Loucy (cell line): ENCODE measurements around the gene BLACAT1.

Source experiments
- H2AFZ ChIP-seq: fragments of 200-600 bp; sonication (generic); 2 replicates; pipeline ENCODE4 v1.6.0; 2016; ENCODE audit warnings: antibody characterized with exemption, mild to moderate bottlenecking, low read length, moderate library complexity
- H3F3A ChIP-seq: fragments of 200-600 bp; 2 replicates; pipeline ENCODE4 v1.6.0; 2016; ENCODE audit warnings: antibody characterized with exemption, low read depth, mild to moderate bottlenecking
- H3K27me3 ChIP-seq: fragments of 200-600 bp; sonication (generic); 2 replicates; pipeline ENCODE4 v1.6.1; 2014; ENCODE audit warnings: low read length, mild to moderate bottlenecking; ENCODE audit not compliant: insufficient read depth, poor library complexity, severe bottlenecking
- H3K36me3 ChIP-seq: fragments of 200-600 bp; sonication (generic); 2 replicates; pipeline ENCODE4 v1.6.1; 2016; ENCODE audit warnings: low read length; ENCODE audit not compliant: insufficient read depth
- H3K4me1 ChIP-seq: fragments of 200-600 bp; sonication (generic); 2 replicates; pipeline ENCODE4 v1.5.1; 2014; ENCODE audit warnings: low read length, mild to moderate bottlenecking; ENCODE audit not compliant: insufficient read depth, poor library complexity, severe bottlenecking
- H3K4me2 ChIP-seq: fragments of 200-600 bp; sonication (generic); 2 replicates; pipeline ENCODE4 v1.6.0; 2014; ENCODE audit warnings: antibody characterized with exemption, low read length, low read depth, mild to moderate bottlenecking; ENCODE audit not compliant: poor library complexity, severe bottlenecking
- H3K4me3 ChIP-seq: fragments of 200-600 bp; sonication (generic); 2 replicates; pipeline ENCODE4 v1.5.1; 2014; ENCODE audit warnings: low read length, mild to moderate bottlenecking, mixed read lengths; ENCODE audit not compliant: poor library complexity, severe bottlenecking
- H3K79me2 ChIP-seq: fragments of 200-600 bp; sonication (generic); 2 replicates; pipeline ENCODE4 v1.6.1; 2014; ENCODE audit warnings: low read length; ENCODE audit not compliant: insufficient read depth
- H3K9ac ChIP-seq: fragments of 200-600 bp; sonication (generic); 2 replicates; pipeline ENCODE4 v1.6.0; 2014; ENCODE audit warnings: mild to moderate bottlenecking, low read depth, low read length, moderate library complexity; ENCODE audit not compliant: poor library complexity, severe bottlenecking
- H3K9me2 ChIP-seq: fragments of 200-600 bp; sonication (generic); replicated peaks from 2 replicates; pipeline ENCODE4 v1.6.1; 2016; ENCODE audit warnings: low read depth, low read length, mixed read lengths
- H3K9me3 ChIP-seq: fragments of 200-600 bp; sonication (generic); 2 replicates; pipeline ENCODE4 v1.6.1; 2014; ENCODE audit warnings: mild to moderate bottlenecking, antibody characterized with exemption, low read length, low read depth; ENCODE audit not compliant: insufficient read depth
- H4K20me1 ChIP-seq: fragments of 200-600 bp; sonication (generic); 2 replicates; pipeline ENCODE4 v1.6.0; 2014; ENCODE audit warnings: antibody characterized with exemption, low read length, mild to moderate bottlenecking; ENCODE audit not compliant: insufficient read depth, poor library complexity, severe bottlenecking
- EZH2phosphoT487 ChIP-seq: fragments of 200-600 bp; IDR thresholded peaks from 2 replicates; pipeline ENCODE4 v1.6.1; 2018; ENCODE audit warnings: antibody characterized with exemption, mild to moderate bottlenecking, moderate library complexity, borderline replicate concordance
- TF ChIP-seq, protein P1 (sequence below): fragments of 200-600 bp; sonication (generic); conservative IDR thresholded peaks from 2 replicates; pipeline ENCODE4 v1.5.1; 2014; ENCODE audit warnings: mild to moderate bottlenecking, antibody characterized with exemption, low read length

Gene BLACAT1

DNA sequence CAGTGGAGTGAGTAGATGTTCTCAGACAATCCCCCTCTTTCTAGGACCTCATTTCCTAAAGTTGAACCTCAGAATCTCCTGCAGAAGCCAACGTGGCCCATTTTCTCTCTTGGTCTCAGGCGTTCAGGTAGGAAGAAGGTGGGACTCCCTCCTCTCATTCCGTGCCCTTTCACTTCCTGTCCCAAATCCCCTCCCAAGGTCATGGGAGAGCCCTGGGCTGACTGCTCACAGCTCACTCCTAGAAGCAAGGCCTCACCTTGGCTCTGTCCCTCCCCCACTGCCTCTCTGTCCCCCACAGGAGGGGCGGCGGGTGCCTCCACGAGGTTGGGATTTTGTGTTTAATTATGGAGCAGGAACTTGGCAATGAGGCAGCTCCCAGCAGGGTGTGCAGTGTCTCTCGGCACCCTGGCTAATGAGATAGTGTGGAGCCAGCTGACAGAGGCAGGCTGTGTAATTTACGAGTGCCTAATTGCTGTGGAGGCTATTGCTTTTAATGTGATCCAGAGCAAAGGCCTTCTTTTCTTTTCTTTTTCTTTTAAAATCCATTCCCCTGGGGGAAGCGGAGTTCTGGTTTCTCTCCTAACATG is 39.5 kb upstream of the BLACAT1 start:
- Histone ChIP-seq H3K4me2 (no peak overlapping the region), H3K9ac (no peak overlapping the region), H3K9me3 (no peaks in the 10 kb centered on the region), H3K36me3 (no peaks in the 10 kb centered on the region), H3K79me2 (no peaks in the 10 kb centered on the region), H3K9me2 (no peaks in the 10 kb centered on the region), H3K4me1 (no peaks in the 10 kb centered on the region), H4K20me1 (no peaks in the 10 kb centered on the region), H3F3A (no peaks in the 10 kb centered on the region), H2AFZ (no peak overlapping the region), H3K27me3 (no peaks in the 10 kb centered on the region), H3K4me3 (no peak overlapping the region)
- TF ChIP-seq EZH2phosphoT487 = no peak
- TF ChIP-seq, protein P1, sequence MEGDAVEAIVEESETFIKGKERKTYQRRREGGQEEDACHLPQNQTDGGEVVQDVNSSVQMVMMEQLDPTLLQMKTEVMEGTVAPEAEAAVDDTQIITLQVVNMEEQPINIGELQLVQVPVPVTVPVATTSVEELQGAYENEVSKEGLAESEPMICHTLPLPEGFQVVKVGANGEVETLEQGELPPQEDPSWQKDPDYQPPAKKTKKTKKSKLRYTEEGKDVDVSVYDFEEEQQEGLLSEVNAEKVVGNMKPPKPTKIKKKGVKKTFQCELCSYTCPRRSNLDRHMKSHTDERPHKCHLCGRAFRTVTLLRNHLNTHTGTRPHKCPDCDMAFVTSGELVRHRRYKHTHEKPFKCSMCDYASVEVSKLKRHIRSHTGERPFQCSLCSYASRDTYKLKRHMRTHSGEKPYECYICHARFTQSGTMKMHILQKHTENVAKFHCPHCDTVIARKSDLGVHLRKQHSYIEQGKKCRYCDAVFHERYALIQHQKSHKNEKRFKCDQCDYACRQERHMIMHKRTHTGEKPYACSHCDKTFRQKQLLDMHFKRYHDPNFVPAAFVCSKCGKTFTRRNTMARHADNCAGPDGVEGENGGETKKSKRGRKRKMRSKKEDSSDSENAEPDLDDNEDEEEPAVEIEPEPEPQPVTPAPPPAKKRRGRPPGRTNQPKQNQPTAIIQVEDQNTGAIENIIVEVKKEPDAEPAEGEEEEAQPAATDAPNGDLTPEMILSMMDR = no peak

DNA sequence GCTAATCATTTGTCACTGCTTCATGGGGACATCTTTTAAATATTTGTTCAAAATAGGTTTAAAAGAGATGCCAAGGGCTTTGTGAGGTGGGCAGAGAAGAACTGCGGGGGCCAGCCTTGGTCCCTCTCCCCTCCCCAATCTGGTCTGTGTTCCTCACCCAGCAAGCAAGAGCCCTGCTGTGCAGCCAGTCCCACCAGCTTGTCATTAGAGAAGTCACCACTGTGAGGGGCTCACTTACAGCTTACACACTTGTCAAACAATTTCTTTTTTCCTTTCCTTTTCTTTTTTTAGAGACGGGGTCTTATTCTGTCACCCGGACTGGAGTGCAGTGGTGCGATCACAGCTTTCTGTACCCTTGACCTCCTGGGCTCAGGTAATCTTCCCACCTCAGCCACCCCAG is 38.3 kb upstream of the BLACAT1 start:
- no peaks in the 10 kb centered on the region for H4K20me1 ChIP-seq
- peaks cover 6% of the 10 kb centered on the region for H3K4me1 ChIP-seq
- no peaks in the 10 kb centered on the region for H3K9me3 ChIP-seq
- no peaks in the 10 kb centered on the region for H3K27me3 ChIP-seq
- H3F3A ChIP-seq = no peaks in the 10 kb centered on the region
- no peak for TF ChIP-seq EZH2phosphoT487
- TF ChIP-seq, protein P1 = 0 out of 2 replicates have a peak, but pooled peaks have one; percentile 16
- H3K9ac ChIP-seq = no peak overlapping the region
- H3K4me2 ChIP-seq = no peak overlapping the region
- no peak overlapping the region for H2AFZ ChIP-seq
- H3K4me3 ChIP-seq = no peak overlapping the region
- H3K9me2 ChIP-seq = no peaks in the 10 kb centered on the region
- H3K36me3 ChIP-seq = no peaks in the 10 kb centered on the region
- H3K79me2 ChIP-seq = no peaks in the 10 kb centered on the region

DNA sequence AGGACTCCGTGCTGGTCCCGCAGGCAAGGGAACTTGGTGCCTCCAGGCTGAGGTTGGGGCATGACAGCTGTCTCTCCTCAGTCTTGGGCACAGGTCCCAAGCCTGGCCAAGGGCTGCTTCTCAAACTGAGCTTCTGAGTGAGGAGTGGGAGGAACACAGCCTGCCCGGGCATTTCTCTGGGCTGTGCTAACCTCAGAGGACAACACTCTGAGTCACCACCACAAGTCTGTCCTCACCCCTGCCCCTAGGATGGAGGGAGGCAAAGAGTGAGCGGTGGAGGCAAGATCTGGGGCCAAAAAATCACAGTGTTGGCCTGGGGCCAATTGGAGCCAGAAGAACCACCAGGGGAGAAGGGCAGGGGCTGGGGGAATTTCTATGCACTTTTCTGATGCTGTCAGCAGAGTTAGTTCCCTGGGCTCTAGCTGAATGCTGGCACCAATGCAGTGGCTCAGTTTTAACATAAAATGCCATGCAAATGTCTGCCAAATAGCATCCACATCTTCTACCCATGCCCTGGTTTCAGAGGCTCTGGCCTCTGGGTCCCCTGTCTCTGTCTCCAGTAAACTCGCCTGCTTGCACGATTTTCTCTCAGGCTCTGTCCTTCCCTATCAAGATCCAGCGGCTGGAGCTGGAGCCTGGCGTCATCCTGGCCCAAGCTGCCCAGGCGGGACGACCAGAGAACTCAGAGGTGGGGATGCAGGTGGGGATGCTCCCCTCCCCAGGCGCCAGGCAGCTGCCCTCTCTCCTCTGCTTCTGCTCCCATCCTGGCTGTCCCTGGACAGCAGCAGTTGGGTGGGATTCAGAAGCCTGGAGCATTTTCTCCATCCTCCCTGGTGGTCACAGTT is 37.6 kb upstream of the BLACAT1 start:
- Histone ChIP-seq H3F3A (no peaks in the 10 kb centered on the region), H3K4me3 (no peak overlapping the region), H3K79me2 (no peaks in the 10 kb centered on the region), H3K27me3 (no peaks in the 10 kb centered on the region), H3K4me2 (no peak overlapping the region), H3K9ac (no peak overlapping the region), H3K4me1 (peaks cover 6% of the 10 kb centered on the region), H3K9me3 (no peaks in the 10 kb centered on the region), H4K20me1 (no peaks in the 10 kb centered on the region), H3K36me3 (no peaks in the 10 kb centered on the region), H3K9me2 (no peaks in the 10 kb centered on the region), H2AFZ (no peak overlapping the region)
- no peak for TF ChIP-seq EZH2phosphoT487
- TF ChIP-seq, protein P1 = no peak
